PC-9 (cell line): ENCODE data around the gene SHROOM3. TPM values are rescaled to one million over a fixed set of nuclear protein-coding genes. Genes with fewer than 3 reads are reported as not detected.
A peak's percentile ranks its signal among the peaks of the same experiment; 100 is the strongest.

Experiments
- BruUV-seq: library from RNA; stranded (reverse); fragments of 400-500 nt; replicated peaks from 2 replicates; lab custom pipeline; 2021; lab: Mats Ljungman, UMichigan
- CTCF ChIA-PET: fragments of 300-600 bp; sonication (Branson Sonifier 250); formaldehyde crosslinking; loops from one replicate; lab custom pipeline; 2022; ENCODE audit warnings: antibody characterized with exemption; lab: Charles Lee
- POLR2A ChIA-PET: fragments of 300-600 bp; sonication (Branson Sonifier 250); formaldehyde crosslinking; loops from one replicate; lab custom pipeline; 2022; ENCODE audit warnings: antibody characterized with exemption; ENCODE audit not compliant: unreplicated experiment; lab: Charles Lee
- DNase-seq, 2 experiments: peaks; one replicate each; pipeline versions ENCODE4 v3.0.0 to v3.0.0-alpha.2; 2015 to 2022; ENCODE audit warnings: mixed read lengths in 1 of 2
- H2AFZ ChIP-seq: fragments of 200-600 bp; sonication (generic); 2 replicates; pipeline ENCODE4 v1.8.1; 2017; ENCODE audit warnings: antibody characterized with exemption
- H3F3A ChIP-seq: fragments of 200-600 bp; sonication (generic); 2 replicates; pipeline ENCODE4 v1.8.1; 2017; ENCODE audit warnings: antibody characterized with exemption, mild to moderate bottlenecking, low read depth; ENCODE audit not compliant: insufficient read depth
- H3K27ac ChIP-seq: fragments of 200-600 bp; sonication (generic); 2 replicates; pipeline ENCODE4 v1.6.1; 2016; ENCODE audit warnings: mixed run types
- H3K27me3 ChIP-seq: fragments of 200-600 bp; sonication (generic); 2 replicates; pipeline ENCODE4 v1.6.1; 2016; ENCODE audit warnings: low read depth, mixed run types; ENCODE audit not compliant: insufficient read depth
- H3K36me3 ChIP-seq: fragments of 200-600 bp; sonication (generic); 2 replicates; pipeline ENCODE4 v1.6.1; 2016; ENCODE audit warnings: low read depth, mixed run types
- H3K4me1 ChIP-seq: fragments of 200-600 bp; sonication (generic); replicated peaks from 2 replicates; pipeline ENCODE4 v1.6.1; 2016; ENCODE audit warnings: mixed run types; ENCODE audit not compliant: insufficient read depth
- H3K4me2 ChIP-seq: fragments of 200-600 bp; sonication (generic); 2 replicates; pipeline ENCODE4 v1.6.1; 2017; ENCODE audit warnings: mixed run types
- H3K4me3 ChIP-seq: fragments of 200-600 bp; sonication (generic); 2 replicates; pipeline ENCODE4 v1.6.1; 2016; ENCODE audit warnings: mixed run types
- H3K79me2 ChIP-seq: fragments of 200-600 bp; sonication (generic); 2 replicates; pipeline ENCODE4 v1.6.1; 2017; ENCODE audit warnings: low read depth, mixed run types
- H3K9me2 ChIP-seq: fragments of 200-600 bp; sonication (generic); 2 replicates; pipeline ENCODE4 v1.8.1; 2017; ENCODE audit warnings: mild to moderate bottlenecking; ENCODE audit not compliant: insufficient read depth
- H3K9me3 ChIP-seq: fragments of 200-600 bp; sonication (generic); 2 replicates; pipeline ENCODE4 v1.8.1; 2016; ENCODE audit warnings: low read depth; ENCODE audit not compliant: insufficient read depth
- H4K20me1 ChIP-seq: fragments of 200-600 bp; sonication (generic); 2 replicates; pipeline ENCODE4 v1.8.1; 2017; ENCODE audit not compliant: insufficient read depth
- CTCF ChIP-seq: fragments of 200-600 bp; sonication (generic); conservative IDR thresholded peaks from 2 replicates; pipeline ENCODE4 v1.6.1; 2017; ENCODE audit warnings: mixed run types, antibody characterized with exemption, mild to moderate bottlenecking, moderate library complexity
- EZH2 ChIP-seq: fragments of 200-600 bp; sonication (generic); IDR thresholded peaks from 2 replicates; pipeline ENCODE4 v1.8.0; 2017; ENCODE audit warnings: antibody characterized with exemption, low read depth
- intact Hi-C: fragments of 100-400 bp; cut with micrococcal nuclease; formaldehyde crosslinking; loops from one replicate; pipeline ENCODE4 v1.10.0; 2022; ENCODE audit not compliant: unreplicated experiment
- total RNA-seq: library from RNA; stranded (reverse); gene quantifications from 2 replicates; pipeline ENCODE4 v1.2.3, GENCODE V29; 2021

Gene SHROOM3
- total RNA-seq, 1 experiment from 2014 or later: 44.3 TPM

- Histone ChIP-seq H3K4me1 (peaks cover 66% of the 10 kb centered on the region), H3K4me2 (peak overlapping the region; percentile 78), H4K20me1 (no peaks in the 10 kb centered on the region), H3K9me2 (no peaks in the 10 kb centered on the region), H3K27me3 (no peaks in the 10 kb centered on the region), H3K9me3 (no peaks in the 10 kb centered on the region), H2AFZ (no peak overlapping the region), H3F3A (peaks cover 55% of the 10 kb centered on the region), H3K79me2 (peaks cover 88% of the 10 kb centered on the region), H3K36me3 (0 out of 2 replicates have a peak, but pooled peaks cover 9% of the 10 kb centered on the region), H3K4me3 (no peak overlapping the region; the same call in 1 of the 2 replicates), H3K27ac (peak overlapping the region; percentile 95)
- ChIA-PET CTCF (no interaction called here), POLR2A (interaction anchor here (0.6 kb wide), 2 partner anchors 15 to 37 kb away, joined by 4 to 5 read pairs; no protein-coding TSS in a partner anchor)
- intact Hi-C loops: no loop called here
- BruUV-seq: no TSS peak
- TF ChIP-seq CTCF (no peak), EZH2 (no peak)
- no peak for DNase-seq
Observed at GRCh38 chr4:76702440-76703122, 267.6 kb downstream of the SHROOM3 start.

GRCh38 chr4:76703123-76703490 is 268.1 kb downstream of the SHROOM3 start:
- ChIA-PET POLR2A (interaction anchor here (0.5 to 0.6 kb wide), 2 partner anchors 26 to 38 kb away, joined by 5 to 8 read pairs; no protein-coding TSS in a partner anchor), CTCF (interaction anchor here (1.0 kb wide), 1 partner anchor 38 kb away, joined by 3 read pairs; no protein-coding TSS in a partner anchor)
- Histone ChIP-seq H3K9me2 (no peaks in the 10 kb centered on the region), H4K20me1 (no peaks in the 10 kb centered on the region), H3K4me1 (peaks cover 66% of the 10 kb centered on the region), H3K27me3 (no peaks in the 10 kb centered on the region), H3K9me3 (no peaks in the 10 kb centered on the region), H3K4me3 (peak overlapping the region; percentile 35; the same call in 1 of the 2 replicates), H3K4me2 (peak overlapping the region; percentile 78), H2AFZ (no peak overlapping the region), H3K79me2 (peaks cover 88% of the 10 kb centered on the region), H3K27ac (peak overlapping the region; percentile 95), H3K36me3 (0 out of 2 replicates have a peak, but pooled peaks cover 9% of the 10 kb centered on the region), H3F3A (peaks cover 55% of the 10 kb centered on the region)
- no peak for TF ChIP-seq CTCF
- no peak for TF ChIP-seq EZH2
- intact Hi-C loops: no loop called here
- peak in 1 of 2 experiments; percentile 78 for DNase-seq
- no TSS peak for BruUV-seq

GRCh38 chr4:76703676-76704075 is 268.6 kb downstream of the SHROOM3 start:
- Histone ChIP-seq H3F3A (peaks cover 55% of the 10 kb centered on the region), H3K4me3 (peak overlapping the region; percentile 35; the same call in 1 of the 2 replicates), H2AFZ (no peak overlapping the region), H3K36me3 (0 out of 2 replicates have a peak, but pooled peaks cover 9% of the 10 kb centered on the region), H3K9me2 (no peaks in the 10 kb centered on the region), H3K27ac (peak overlapping the region; percentile 95), H4K20me1 (no peaks in the 10 kb centered on the region), H3K27me3 (no peaks in the 10 kb centered on the region), H3K79me2 (peaks cover 88% of the 10 kb centered on the region), H3K4me2 (peak overlapping the region; percentile 78), H3K4me1 (peaks cover 66% of the 10 kb centered on the region), H3K9me3 (no peaks in the 10 kb centered on the region)
- ChIA-PET POLR2A (interaction anchor here (0.6 to 0.7 kb wide), 2 partner anchors 141 to 1212 kb away, joined by 4 to 6 read pairs; no protein-coding TSS in a partner anchor), CTCF (interaction anchor here (1.0 kb wide), 1 partner anchor 38 kb away, joined by 3 read pairs; no protein-coding TSS in a partner anchor)
- TF ChIP-seq CTCF (no peak), EZH2 (no peak)
- intact Hi-C loops: loop anchor here (1.0 kb wide), 4 partner anchors 13 to 117 kb away; no protein-coding TSS in a partner anchor
- no TSS peak for BruUV-seq
- peak in 1 of 2 experiments; percentile 66 for DNase-seq
